NCI-H2196 treated with DMSO at 0.1 percent for 48 hours (cell line): Measurements from ENCODE around the gene TYRP1.
A peak's percentile ranks its signal among the peaks of the same experiment; 100 is the strongest.

ENCODE experiments used
- DNase-seq: peaks from one replicate; lab custom pipeline; 2025; ENCODE audit not compliant: unreplicated experiment; lab: John Stamatoyannopoulos, UW

Gene TYRP1

DNA sequence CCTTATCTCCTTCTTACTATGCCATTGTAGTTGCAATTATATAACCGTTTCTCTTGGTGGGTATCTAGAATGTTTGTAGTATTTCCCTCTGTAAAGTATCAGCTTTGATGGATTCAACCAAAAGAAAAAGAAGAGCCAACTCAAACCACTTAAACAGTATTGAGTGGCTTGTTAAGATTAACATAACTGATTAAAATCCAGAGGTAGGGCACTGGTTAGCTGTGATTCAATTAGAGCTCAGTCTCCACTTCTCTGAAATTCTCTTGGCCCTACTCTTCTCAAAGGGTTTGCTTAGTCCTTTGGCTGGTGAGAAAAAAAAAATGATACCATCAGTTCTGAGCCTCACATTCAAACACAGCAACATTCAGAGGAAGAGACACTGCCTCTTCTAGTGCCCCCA lies 37.0 kb downstream of the TYRP1 start:
- no peak for DNase-seq

DNA sequence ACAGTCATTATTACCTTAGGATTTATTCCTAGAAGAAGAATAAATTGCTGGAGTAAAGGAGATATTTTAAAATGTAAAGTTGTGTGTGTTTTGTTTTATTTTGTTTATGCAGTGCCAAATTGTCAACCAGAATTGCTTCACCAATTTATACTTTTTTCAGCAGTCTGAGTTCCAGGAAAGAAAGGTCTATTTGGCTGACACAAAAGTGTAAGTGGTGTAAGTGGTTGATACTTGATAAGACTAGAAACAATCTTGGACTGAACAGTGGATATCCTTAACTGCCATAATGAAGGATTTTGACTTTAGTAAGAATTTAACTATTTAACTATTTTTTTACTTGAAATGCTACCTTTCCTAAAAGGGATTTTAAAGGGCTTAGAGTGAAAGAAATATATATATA lies 37.7 kb downstream of the TYRP1 start:
- no peak for DNase-seq

DNA sequence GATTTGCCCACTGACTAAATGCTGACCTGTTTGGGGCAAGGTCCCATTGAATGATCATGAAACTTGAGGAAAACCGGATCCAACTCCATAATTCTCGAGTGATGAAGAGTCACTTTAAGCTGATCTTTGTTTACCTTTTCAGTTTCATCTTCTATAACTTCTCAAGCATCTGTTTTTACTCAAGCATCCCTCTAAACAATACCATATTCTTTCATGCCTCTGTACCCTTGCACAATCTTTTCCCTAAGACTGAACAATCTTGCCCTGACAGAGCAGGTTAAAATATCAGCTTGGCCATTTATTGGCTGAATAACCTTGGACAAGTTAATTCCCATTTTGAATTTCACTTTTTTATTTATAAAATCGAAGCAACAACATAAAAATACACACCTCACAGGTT lies 39.8 kb downstream of the TYRP1 start:
- DNase-seq: no peak

DNA sequence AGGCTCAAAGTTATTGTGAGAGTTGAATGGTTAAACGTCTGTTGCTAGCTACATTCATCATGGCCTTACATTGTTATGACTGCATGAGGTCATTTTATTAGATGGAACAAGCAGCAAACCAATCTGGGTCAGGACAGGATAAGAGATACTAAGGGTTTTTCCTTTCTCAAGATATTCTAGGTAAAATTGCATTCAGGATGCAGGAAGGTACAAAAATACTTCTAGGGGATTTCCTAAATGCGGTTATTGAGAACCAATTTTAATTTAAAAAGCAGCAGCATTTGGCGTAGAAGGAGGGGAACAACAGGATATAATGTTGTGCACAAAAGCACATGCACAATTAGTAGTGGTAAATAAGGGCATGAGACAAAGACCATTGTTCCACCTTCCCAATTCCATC lies 42.5 kb downstream of the TYRP1 start:
- no peak for DNase-seq

DNA sequence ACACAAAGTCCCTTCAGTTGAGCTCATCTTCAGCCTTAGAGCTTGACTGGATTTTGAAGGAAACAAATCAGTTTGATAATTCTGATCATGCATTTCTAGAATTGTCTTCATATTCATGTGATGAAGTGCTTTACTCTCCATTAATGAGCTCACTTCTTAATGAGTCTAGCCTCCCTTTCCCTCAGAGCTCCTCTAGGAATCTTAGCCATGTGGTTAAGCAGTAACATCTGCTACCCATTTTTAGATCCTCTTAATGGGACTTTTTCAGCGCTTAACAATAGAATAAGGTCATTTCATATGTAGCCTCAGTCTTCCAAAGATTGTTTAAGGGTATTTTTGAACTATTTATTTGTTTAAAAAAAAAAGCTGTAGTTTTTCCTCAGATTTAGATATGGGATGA lies 44.7 kb downstream of the TYRP1 start:
- no peak for DNase-seq

DNA sequence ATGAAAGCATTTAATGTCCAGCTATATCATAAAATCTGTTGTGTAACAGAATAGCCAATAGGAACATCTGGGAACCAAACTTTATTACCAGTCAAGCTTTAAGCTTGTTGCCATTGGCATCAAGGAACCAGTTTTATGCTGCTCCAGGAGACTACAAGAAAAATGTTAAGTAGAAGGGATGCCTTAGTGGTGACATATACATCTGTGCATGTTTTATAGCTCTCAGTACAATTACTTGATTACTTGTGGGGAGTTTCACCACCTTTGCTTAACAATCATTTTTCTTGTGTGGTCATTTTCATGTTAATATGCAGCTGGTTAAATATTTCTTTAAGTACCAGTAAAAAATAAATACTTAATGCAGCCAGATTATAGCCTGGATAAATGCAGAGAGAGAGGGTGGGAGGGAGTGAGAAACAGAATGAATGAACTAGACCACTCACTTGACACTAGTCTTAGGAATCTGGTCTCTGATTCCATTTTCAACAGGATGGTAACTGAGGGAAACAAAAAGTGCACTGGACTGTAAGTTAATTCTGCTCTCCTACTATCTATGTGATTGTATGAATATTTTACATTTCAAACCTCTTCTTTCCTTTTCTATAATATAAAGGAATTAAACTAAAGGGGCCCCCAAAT lies 45.9 kb downstream of the TYRP1 start:
- no peak for DNase-seq

DNA sequence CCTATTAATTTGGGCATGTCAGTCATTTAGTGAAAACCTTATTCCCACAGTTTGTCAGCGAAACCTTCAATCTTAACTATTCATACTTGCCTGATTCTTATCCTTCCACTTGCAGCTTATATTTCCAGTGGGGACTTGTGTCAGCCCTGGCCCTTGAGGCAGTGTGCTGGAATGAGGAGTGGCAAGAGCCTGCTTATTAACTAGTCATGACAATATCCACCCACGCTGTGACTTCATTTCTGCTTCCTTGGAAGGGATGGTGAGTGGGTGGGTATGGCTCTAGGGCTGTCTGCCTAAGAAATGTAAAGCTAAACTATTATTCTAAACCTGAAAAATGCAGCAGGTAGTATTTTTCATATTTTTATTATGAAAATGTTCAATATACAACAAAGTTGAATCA lies 47.7 kb downstream of the TYRP1 start:
- DNase-seq: no peak

DNA sequence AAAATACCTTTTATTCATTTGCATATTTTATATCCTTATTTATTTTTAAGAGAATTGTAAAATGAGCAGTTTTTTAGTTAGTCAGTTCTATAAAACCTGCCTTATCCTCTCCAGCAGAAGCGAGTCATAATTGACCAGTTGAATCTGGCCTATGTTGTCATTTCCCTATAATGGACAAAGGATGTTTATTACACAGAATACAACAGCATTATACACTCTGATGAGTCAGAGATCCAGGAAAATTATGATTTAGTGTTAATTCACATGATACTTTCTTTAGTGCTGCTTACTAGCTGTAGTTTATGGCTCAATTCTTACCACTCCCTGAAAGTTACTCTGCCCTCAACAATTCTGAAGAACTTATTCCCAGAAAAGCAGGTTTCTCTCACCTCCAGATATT lies 54.8 kb downstream of the TYRP1 start:
- no peak for DNase-seq

DNA sequence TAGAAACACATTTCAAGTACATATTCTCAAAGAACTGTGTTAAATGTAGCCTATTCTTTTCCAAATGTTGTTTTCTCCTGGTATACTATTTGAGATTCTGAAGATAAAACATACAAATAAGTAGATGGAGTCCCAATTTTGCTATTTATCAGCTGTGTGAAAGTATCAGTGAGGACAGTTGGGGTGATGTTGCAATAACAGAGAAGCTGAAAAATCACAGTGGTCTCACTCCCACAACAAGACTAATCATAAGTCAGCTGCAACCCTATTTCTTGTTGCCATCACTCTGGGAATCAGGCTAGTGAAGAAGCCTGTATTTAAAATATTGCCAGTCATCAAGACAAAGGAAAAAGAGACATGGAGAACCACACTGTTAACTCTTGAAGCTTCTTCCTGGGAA lies 55.8 kb downstream of the TYRP1 start:
- DNase-seq: no peak

DNA sequence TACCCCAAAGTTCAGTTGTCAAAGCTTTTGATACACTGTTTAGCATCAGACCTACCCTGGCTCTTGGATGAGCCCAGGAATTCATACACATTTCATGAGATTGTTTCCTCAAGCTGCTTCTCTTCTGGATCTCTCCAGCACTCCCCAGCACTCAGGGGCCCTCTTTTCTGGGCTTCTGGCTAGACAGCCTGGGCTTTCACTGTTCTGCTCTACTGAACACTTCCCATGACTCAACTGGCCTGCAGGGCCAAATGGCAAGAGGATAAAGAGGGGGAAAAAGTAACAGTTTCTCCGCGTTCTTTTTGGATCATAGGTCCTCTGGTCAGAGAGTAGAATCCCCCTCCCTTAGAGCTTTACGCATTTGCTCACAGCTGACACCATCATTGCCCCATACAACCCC lies 60.7 kb downstream of the TYRP1 start:
- no peak for DNase-seq

DNA sequence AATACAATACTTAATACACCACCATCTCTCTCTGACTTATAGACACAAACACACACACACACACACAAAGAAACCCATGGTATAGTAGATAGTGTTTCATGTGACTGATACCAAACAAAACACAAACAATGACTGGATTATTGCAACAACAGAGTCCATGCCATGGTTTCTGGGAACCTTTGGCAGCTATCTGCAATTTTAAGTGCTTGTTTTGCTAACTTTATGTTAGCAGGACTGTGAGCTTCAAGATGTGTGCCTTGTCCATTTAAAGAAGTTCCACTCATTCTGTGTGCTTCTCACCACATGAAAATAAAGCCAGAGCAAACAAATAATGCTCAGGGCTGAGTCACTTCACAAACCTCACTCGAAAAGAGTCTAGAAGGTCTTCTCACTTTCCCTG lies 66.6 kb downstream of the TYRP1 start:
- peak; percentile 89 for DNase-seq
